ENCODE measurements around the gene PIP4K2C.

PIP4K2C gene

DNA sequence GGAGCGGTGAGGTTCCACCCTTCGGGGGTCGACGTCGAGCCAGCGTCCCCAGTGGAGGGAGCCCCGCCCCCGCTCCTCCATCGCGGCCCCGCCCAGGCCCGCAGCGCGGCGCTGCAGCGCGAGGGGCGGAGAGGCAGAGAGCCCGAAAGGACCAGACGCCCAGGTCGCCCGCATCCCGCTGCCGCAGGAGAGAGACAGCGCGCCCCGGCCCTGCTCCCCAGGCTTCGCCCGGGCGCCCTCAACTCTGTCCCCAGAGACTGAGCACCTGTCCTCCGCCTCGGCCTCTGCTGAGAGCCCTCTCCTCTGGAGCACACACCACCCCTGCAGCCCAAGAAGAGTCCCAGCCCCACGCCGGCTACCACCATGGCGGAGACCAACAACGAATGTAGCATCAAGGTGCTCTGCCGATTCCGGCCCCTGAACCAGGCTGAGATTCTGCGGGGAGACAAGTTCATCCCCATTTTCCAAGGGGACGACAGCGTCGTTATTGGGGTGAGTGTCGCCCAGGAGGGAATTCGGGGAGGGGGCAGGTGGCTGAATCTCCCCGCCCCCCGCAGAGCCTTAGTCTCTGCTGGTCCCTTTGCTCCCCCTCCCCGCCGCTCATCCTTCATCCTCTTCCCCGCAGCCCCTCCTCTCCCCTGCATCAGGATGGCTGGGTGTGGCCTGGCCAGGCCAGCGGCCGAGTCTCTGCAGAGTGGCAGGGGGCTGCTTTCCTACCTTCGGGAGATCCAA lies 40.9 kb upstream of the PIP4K2C start, which contains the start of gene KIF5A:
Gene KIF5A (plus strand): TSS at position 136 of the 732 bp plus-strand sequence. CDS start 228 bp downstream, at position 364.
- H3K27ac ChIP-seq (ENCODE audit: low read length) = no peak within 1 kb of the TSS
- peak within 1 kb of the TSS; percentile 95 for H3K4me2 ChIP-seq (ENCODE audit: low read depth, low read length)
- H3K36me3 ChIP-seq (replicated peaks; ENCODE audit: insufficient read depth, low read length) = no peaks in the 10 kb centered on the region
- peaks cover 25% of the 10 kb centered on the region for H3K27me3 ChIP-seq (replicated peaks; ENCODE audit: insufficient read depth, low read length)
- no peaks in the 10 kb centered on the region for H3K9me2 ChIP-seq (replicated peaks; ENCODE audit: insufficient read depth, low read length)
- peak within 1 kb of the TSS; percentile 80 for H2AFZ ChIP-seq (ENCODE audit: low read length)
- no peaks in the 10 kb centered on the region for H3K9me3 ChIP-seq (replicated peaks; ENCODE audit: insufficient read depth, low read length)
- no peaks in the 10 kb centered on the region for H4K20me1 ChIP-seq (ENCODE audit: insufficient read depth, low read length)
- H3K4me1 ChIP-seq (ENCODE audit: low read length) = peaks cover 10% of the 10 kb centered on the region; the same call in 1 of the 2 replicates
- DNase-seq = peak; percentile 43
- TF ChIP-seq, protein P1, sequence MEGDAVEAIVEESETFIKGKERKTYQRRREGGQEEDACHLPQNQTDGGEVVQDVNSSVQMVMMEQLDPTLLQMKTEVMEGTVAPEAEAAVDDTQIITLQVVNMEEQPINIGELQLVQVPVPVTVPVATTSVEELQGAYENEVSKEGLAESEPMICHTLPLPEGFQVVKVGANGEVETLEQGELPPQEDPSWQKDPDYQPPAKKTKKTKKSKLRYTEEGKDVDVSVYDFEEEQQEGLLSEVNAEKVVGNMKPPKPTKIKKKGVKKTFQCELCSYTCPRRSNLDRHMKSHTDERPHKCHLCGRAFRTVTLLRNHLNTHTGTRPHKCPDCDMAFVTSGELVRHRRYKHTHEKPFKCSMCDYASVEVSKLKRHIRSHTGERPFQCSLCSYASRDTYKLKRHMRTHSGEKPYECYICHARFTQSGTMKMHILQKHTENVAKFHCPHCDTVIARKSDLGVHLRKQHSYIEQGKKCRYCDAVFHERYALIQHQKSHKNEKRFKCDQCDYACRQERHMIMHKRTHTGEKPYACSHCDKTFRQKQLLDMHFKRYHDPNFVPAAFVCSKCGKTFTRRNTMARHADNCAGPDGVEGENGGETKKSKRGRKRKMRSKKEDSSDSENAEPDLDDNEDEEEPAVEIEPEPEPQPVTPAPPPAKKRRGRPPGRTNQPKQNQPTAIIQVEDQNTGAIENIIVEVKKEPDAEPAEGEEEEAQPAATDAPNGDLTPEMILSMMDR (IDR thresholded peaks at IDR 0.05; ENCODE audit: low read length) = peak; percentile 8; the same call in 1 of the 2 replicates
- TF ChIP-seq EZH2 (optimal IDR thresholded peaks at IDR 0.05; ENCODE audit: low read depth, low read length) (no peak), EZH2phosphoT487 (IDR thresholded peaks at IDR 0.05; ENCODE audit: low read length) (no peak)
- H3K9ac ChIP-seq (ENCODE audit: low read length) = no peak within 1 kb of the TSS
- peak within 1 kb of the TSS; percentile 60 for H3K4me3 ChIP-seq (ENCODE audit: low read length)
- H3K79me2 ChIP-seq (ENCODE audit: low read length) = peaks cover 19% of the 10 kb centered on the region
- no peaks in the 10 kb centered on the region for H3F3A ChIP-seq (ENCODE audit: insufficient read depth, low read length)

DNA sequence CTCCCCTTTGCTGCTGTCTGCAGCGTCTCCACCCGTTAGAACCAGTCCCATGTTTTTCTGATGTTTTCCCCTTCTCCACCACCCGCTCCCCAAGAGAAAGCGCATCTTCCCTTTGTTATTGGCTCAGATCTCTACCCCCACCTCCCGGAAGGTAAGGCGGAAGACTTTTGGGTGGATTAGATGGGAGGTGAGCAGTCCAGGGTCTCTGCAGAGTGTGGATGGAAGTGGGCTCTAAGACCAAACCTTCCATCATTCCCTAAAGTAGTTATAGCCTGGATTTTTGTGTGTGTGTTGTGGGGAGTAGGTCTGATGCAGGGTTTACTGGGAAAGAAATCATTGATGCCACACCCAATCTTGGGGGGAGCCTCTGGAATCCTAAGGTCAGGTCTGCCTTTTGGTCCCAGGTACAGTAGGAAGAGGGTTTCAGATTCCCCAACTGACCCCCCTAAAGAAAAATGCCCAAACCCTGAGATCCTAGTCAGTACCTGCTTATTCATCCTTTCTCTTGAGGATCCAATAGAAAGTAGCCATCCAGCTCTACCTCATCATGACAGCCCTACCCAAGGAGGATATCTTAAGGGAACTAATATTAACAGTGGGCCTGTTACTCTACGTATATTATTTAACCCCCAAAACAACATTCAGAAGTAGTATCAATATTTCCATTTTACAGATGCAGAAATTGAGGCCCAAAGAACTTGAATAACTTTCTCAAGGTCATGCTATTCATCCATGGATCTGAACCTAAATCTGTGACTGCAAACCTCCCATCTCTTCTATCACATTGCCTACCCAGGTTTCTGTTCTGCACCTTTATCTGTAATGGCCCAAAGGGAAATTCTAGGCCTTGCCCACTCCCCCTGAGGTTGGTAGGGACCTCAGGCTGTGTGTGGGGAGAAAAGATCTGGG lies 40.1 kb upstream of the PIP4K2C start:
- no peak for DNase-seq
- H3K27ac ChIP-seq (ENCODE audit: low read length) = no peak overlapping the region
- no peak overlapping the region for H3K9ac ChIP-seq (ENCODE audit: low read length)
- no peaks in the 10 kb centered on the region for H3K9me3 ChIP-seq (replicated peaks; ENCODE audit: insufficient read depth, low read length)
- peaks cover 25% of the 10 kb centered on the region for H3K27me3 ChIP-seq (replicated peaks; ENCODE audit: insufficient read depth, low read length)
- H3K79me2 ChIP-seq (ENCODE audit: low read length) = peaks cover 11% of the 10 kb centered on the region
- TF ChIP-seq EZH2 (optimal IDR thresholded peaks at IDR 0.05; ENCODE audit: low read depth, low read length) = no peak
- TF ChIP-seq EZH2phosphoT487 (IDR thresholded peaks at IDR 0.05; ENCODE audit: low read length) = no peak
- TF ChIP-seq, protein P1 (IDR thresholded peaks at IDR 0.05; ENCODE audit: low read length) = no peak
- no peaks in the 10 kb centered on the region for H3K9me2 ChIP-seq (replicated peaks; ENCODE audit: insufficient read depth, low read length)
- H2AFZ ChIP-seq (ENCODE audit: low read length) = no peak overlapping the region
- H3K4me3 ChIP-seq (ENCODE audit: low read length) = no peak overlapping the region
- H3F3A ChIP-seq (ENCODE audit: insufficient read depth, low read length) = no peaks in the 10 kb centered on the region
- no peaks in the 10 kb centered on the region for H3K36me3 ChIP-seq (replicated peaks; ENCODE audit: insufficient read depth, low read length)
- H3K4me1 ChIP-seq (ENCODE audit: low read length) = peaks cover 3% of the 10 kb centered on the region; the same call in 1 of the 2 replicates
- no peaks in the 10 kb centered on the region for H4K20me1 ChIP-seq (ENCODE audit: insufficient read depth, low read length)
- H3K4me2 ChIP-seq (ENCODE audit: low read depth, low read length) = no peak overlapping the region

DNA sequence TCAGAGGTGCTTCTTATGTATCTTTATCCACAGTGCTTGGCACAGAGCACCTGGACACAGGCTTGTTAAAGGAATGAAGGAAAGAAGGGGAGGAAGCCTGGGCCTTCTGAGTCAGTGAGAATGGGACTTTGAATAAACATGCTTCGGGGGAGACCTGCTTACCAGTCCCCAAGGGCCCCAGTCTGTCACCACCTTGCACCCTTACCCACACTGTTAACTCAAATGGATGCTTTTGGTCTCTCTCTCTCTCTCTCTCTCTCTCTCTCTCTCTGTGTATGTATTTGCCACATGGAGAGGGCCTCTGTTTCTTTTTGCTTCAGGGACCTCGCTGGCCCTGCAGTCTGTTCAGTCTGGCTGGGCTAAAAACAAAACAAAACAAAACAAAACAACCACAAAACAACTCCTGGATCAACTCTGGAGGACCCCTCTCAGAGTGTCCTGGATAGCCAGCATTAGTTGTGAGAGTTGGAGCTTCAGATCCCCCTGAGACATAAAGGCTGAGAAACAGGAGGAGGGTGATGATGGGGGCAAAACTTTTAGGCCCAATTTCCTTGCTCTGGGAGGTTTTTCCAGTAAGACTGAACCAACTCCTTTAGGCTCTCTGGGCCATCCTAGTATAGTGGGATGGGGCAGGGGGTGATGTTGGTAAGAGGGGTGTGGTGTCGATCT lies 39.2 kb upstream of the PIP4K2C start:
- H4K20me1 ChIP-seq (ENCODE audit: insufficient read depth, low read length) = no peaks in the 10 kb centered on the region
- peaks cover 2% of the 10 kb centered on the region for H3K79me2 ChIP-seq (ENCODE audit: low read length)
- no peak overlapping the region for H3K4me3 ChIP-seq (ENCODE audit: low read length)
- no peak overlapping the region for H3K4me2 ChIP-seq (ENCODE audit: low read depth, low read length)
- TF ChIP-seq, protein P1 (IDR thresholded peaks at IDR 0.05; ENCODE audit: low read length) = no peak
- TF ChIP-seq EZH2 (optimal IDR thresholded peaks at IDR 0.05; ENCODE audit: low read depth, low read length) (no peak), EZH2phosphoT487 (IDR thresholded peaks at IDR 0.05; ENCODE audit: low read length) (no peak)
- H3K27me3 ChIP-seq (replicated peaks; ENCODE audit: insufficient read depth, low read length) = peaks cover 25% of the 10 kb centered on the region
- no peak overlapping the region for H3K27ac ChIP-seq (ENCODE audit: low read length)
- H3K9me3 ChIP-seq (replicated peaks; ENCODE audit: insufficient read depth, low read length) = no peaks in the 10 kb centered on the region
- no peak for DNase-seq
- H3K9me2 ChIP-seq (replicated peaks; ENCODE audit: insufficient read depth, low read length) = no peaks in the 10 kb centered on the region
- no peaks in the 10 kb centered on the region; the same call in 1 of the 2 replicates for H3K4me1 ChIP-seq (ENCODE audit: low read length)
- H2AFZ ChIP-seq (ENCODE audit: low read length) = no peak overlapping the region
- no peak overlapping the region for H3K9ac ChIP-seq (ENCODE audit: low read length)
- no peaks in the 10 kb centered on the region for H3K36me3 ChIP-seq (replicated peaks; ENCODE audit: insufficient read depth, low read length)
- H3F3A ChIP-seq (ENCODE audit: insufficient read depth, low read length) = no peaks in the 10 kb centered on the region

Measured in MM.1S (cell line).